Neural progenitor cell (in vitro differentiated cells): Measurements from ENCODE around the gene FAM20C.

ENCODE experiments used
- EZH2 ChIP-seq: fragments of 200-600 bp; sonication (generic); IDR thresholded peaks from 2 replicates; pipeline ENCODE4 v1.6.1; 2017; ENCODE audit warnings: antibody characterized with exemption, mild to moderate bottlenecking, moderate library complexity
- EZH2phosphoT487 ChIP-seq: fragments of 200-600 bp; sonication (generic); IDR thresholded peaks from 2 replicates; pipeline ENCODE4 v1.6.1; 2017; ENCODE audit warnings: antibody characterized with exemption
- TF ChIP-seq, protein P1 (sequence below): fragments of 200-600 bp; sonication (generic); IDR thresholded peaks from 2 replicates; pipeline ENCODE4 v1.5.1; 2017; ENCODE audit warnings: antibody characterized with exemption, mild to moderate bottlenecking

DNA sequence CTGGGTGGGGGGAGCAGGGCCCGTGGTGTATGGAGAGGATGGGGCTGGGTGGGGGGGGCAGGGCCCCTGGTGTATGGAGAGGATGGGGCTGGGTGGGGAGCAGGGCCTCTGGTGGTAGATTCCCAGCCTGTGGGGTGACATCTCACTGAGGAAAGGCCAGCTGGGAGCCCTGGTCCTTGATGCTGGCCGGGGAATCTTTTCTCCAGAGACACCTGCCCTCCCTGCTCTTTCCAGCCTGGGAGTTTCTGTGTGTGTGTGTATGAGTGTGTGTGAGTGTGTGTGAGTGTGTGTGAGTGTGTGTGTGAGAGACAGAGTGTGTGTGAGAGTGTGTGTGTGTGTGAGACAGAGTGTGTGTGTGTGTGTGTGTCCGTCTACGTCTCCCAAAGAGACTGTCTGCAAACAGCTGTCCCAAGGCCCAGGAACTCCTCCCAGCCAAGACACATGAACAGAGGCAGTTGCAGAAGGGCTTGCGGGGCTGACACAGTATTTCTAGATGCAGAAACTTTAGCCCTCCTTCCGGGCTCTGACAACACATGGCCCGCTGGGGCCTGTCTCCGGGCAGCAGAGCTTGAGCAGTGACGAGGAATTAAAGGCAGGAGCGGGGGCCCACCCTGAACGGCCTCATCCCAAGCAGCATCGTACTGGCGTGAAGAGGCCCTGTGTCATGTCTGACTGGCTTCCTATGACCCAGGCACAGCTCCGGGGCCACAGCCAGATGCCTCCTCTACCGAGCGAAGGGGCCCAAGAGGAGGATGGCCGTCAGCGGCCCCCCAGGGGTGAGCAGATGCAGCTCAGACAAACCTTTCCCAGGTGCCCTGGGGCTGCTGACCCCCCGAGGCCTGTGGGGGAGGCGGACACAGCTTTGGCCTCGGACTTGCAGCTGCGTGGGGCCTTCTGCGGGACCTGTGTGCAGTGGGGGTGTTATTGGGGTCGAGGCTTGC is 24.3 kb downstream of the FAM20C start:
- TF ChIP-seq EZH2 (no peak), EZH2phosphoT487 (no peak)
- TF ChIP-seq, protein P1, sequence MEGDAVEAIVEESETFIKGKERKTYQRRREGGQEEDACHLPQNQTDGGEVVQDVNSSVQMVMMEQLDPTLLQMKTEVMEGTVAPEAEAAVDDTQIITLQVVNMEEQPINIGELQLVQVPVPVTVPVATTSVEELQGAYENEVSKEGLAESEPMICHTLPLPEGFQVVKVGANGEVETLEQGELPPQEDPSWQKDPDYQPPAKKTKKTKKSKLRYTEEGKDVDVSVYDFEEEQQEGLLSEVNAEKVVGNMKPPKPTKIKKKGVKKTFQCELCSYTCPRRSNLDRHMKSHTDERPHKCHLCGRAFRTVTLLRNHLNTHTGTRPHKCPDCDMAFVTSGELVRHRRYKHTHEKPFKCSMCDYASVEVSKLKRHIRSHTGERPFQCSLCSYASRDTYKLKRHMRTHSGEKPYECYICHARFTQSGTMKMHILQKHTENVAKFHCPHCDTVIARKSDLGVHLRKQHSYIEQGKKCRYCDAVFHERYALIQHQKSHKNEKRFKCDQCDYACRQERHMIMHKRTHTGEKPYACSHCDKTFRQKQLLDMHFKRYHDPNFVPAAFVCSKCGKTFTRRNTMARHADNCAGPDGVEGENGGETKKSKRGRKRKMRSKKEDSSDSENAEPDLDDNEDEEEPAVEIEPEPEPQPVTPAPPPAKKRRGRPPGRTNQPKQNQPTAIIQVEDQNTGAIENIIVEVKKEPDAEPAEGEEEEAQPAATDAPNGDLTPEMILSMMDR = no peak
